K562 (cell line): ENCODE data around the gene BRICD5. TPM values are rescaled to one million over a fixed set of nuclear protein-coding genes. Genes with fewer than 3 reads are reported as not detected.

Source experiments
- BRD9 ChIP-seq: fragments of 450-650 bp; IDR thresholded peaks from 2 replicates; pipeline ENCODE4 v1.6.1; 2018; ENCODE audit warnings: low read depth; ENCODE audit not compliant: partially characterized antibody
- CREB1 ChIP-seq, 2 experiments: sonication (generic) in 1 of 2; formaldehyde crosslinking in 1 of 2; IDR thresholded peaks; 2 replicates each; pipeline versions ENCODE4 v1.6.1 to v1.8.0; 2012 to 2022; ENCODE audit warnings: inconsistent platforms in 1 of 2, mild to moderate bottlenecking in 1 of 2, missing genetic modification reagents in 1 of 2, moderate library complexity in 1 of 2
- CTBP1 ChIP-seq: fragments of 450-650 bp; IDR thresholded peaks from 2 replicates; pipeline ENCODE4 v1.6.1; 2016; ENCODE audit warnings: borderline replicate concordance
- CXXC5 ChIP-seq: fragments of 250-450 bp; sonication (Bioruptor Pico); IDR thresholded peaks from 2 replicates; pipeline ENCODE4 v1.8.0; 2022; ENCODE audit warnings: inconsistent platforms, mild to moderate bottlenecking, moderate library complexity
- FOS ChIP-seq: IDR thresholded peaks from 3 replicates; pipeline ENCODE4 v1.6.1; 2011; ENCODE audit not compliant: insufficient read length; ENCODE audit errors: extremely low read depth
- HDAC3 ChIP-seq: fragments of 450-650 bp; IDR thresholded peaks from 2 replicates; pipeline ENCODE4 v1.6.1; 2018; ENCODE audit warnings: borderline replicate concordance, mild to moderate bottlenecking, moderate library complexity; ENCODE audit not compliant: partially characterized antibody
- HMG20A ChIP-seq: fragments of 450-650 bp; formaldehyde crosslinking; conservative IDR thresholded peaks from 2 replicates; pipeline ENCODE4 v1.4.0; 2020; ENCODE audit warnings: mild to moderate bottlenecking, mixed read lengths
- HNRNPK ChIP-seq: fragments of 200-400 bp; formaldehyde crosslinking; IDR thresholded peaks from one replicate; pipeline ENCODE4 v1.6.1; 2018; ENCODE audit warnings: mild to moderate bottlenecking, low read depth, low read length; ENCODE audit not compliant: poor library complexity, severe bottlenecking
- MBD2 ChIP-seq: sonication (generic); IDR thresholded peaks from 2 replicates; pipeline ENCODE4 v1.6.1; 2016; ENCODE audit warnings: low read depth, borderline replicate concordance
- MIER1 ChIP-seq: fragments of 450-650 bp; IDR thresholded peaks from 2 replicates; pipeline ENCODE4 v1.6.1; 2016; ENCODE audit warnings: antibody characterized with exemption, mild to moderate bottlenecking, low read depth
- NCOA1 ChIP-seq: fragments of 450-650 bp; IDR thresholded peaks from 2 replicates; pipeline ENCODE4 v1.6.1; 2016; ENCODE audit warnings: low read depth
- NFXL1 ChIP-seq: fragments of 450-650 bp; formaldehyde crosslinking; IDR thresholded peaks from 2 replicates; pipeline ENCODE4 v1.4.0; 2021; ENCODE audit warnings: mild to moderate bottlenecking
- POLR2AphosphoS2 ChIP-seq: IDR thresholded peaks from 2 replicates; pipeline ENCODE4 v1.6.1; 2012; ENCODE audit warnings: low read length, improper control_type of control experiment
- PRPF4 ChIP-seq: fragments of 200-400 bp; formaldehyde crosslinking; IDR thresholded peaks from one replicate; pipeline ENCODE4 v1.6.1; 2017; ENCODE audit warnings: low read length, low read depth, mild to moderate bottlenecking; ENCODE audit not compliant: insufficient read depth, poor library complexity, severe bottlenecking
- TAF15 ChIP-seq: fragments of 200-400 bp; formaldehyde crosslinking; IDR thresholded peaks from 2 replicates; pipeline ENCODE4 v1.6.1; 2017; ENCODE audit warnings: mild to moderate bottlenecking, low read depth, low read length, moderate library complexity
- TCF3 ChIP-seq: sonication (generic); formaldehyde crosslinking; IDR thresholded peaks from 2 replicates; pipeline ENCODE4 v1.4.0; 2020; ENCODE audit warnings: mild to moderate bottlenecking, missing genetic modification reagents
- ZBED1 ChIP-seq: IDR thresholded peaks from 2 replicates; pipeline ENCODE4 v1.6.1; 2014
- ZBTB17 ChIP-seq: fragments of 450-650 bp; formaldehyde crosslinking; IDR thresholded peaks from 2 replicates; pipeline ENCODE4 v1.4.0; 2020; ENCODE audit warnings: mild to moderate bottlenecking
- ZKSCAN1 ChIP-seq: fragments of 150-350 bp; IDR thresholded peaks from 2 replicates; pipeline ENCODE4 v1.6.1; 2016; ENCODE audit warnings: low read depth, low read length
- ZNF143 ChIP-seq: sonication (generic); formaldehyde crosslinking; IDR thresholded peaks from 2 replicates; pipeline ENCODE4 v1.9.0; 2022; ENCODE audit warnings: mild to moderate bottlenecking, missing genetic modification reagents
- ZNF431 ChIP-seq: sonication (generic); formaldehyde crosslinking; IDR thresholded peaks from 2 replicates; pipeline ENCODE4 v1.8.0; 2022; ENCODE audit warnings: mild to moderate bottlenecking, missing genetic modification reagents
- ZNF445 ChIP-seq: fragments of 250-450 bp; sonication (Bioruptor Pico); IDR thresholded peaks from 2 replicates; pipeline ENCODE4 v1.4.0; 2020; ENCODE audit warnings: low read depth, mild to moderate bottlenecking, moderate library complexity
- ZNF583 ChIP-seq: fragments of 250-450 bp; sonication (Bioruptor Pico); IDR thresholded peaks from 2 replicates; pipeline ENCODE4 v1.4.0; 2020
- ZNF644 ChIP-seq: fragments of 200-800 bp; sonication (Bioruptor generic); IDR thresholded peaks from 2 replicates; pipeline ENCODE4 v1.6.1; 2016; ENCODE audit warnings: low read depth, missing genetic modification characterization, missing compliant biosample characterization
- polyA plus RNA-seq, 8 experiments: library from polyadenylated mRNA; depleted of rRNA in 4 of 8; stranded (reverse) in 5 of 8; unstranded in 3 of 8; fragments of >200 nt; fragmentation: Nextera tagmentation in 2 of 8; fragmentation: Illumina TruSeq in 1 of 8; extraction: Ambion mirVana in 2 of 8; extraction: Trizol in 1 of 8; gene quantifications; 2 replicates each; pipeline versions ENCODE4 v1.2.1 to v1.2.3, GENCODE V29; 2011 to 2014; ENCODE audit warnings: inconsistent platforms in 1 of 8, missing spikeins in 1 of 8
- total RNA-seq, 7 experiments: library from RNA; depleted of rRNA in 6 of 7; stranded (reverse); fragments of >200 nt in 6 of 7; fragmentation: Illumina TruSeq in 2 of 7; extraction: Trizol in 2 of 7; gene quantifications; 2 replicates each; pipeline versions ENCODE4 v1.2.1 to v1.2.3, GENCODE V29; 2011 to 2021; ENCODE audit warnings: low replicate concordance in 1 of 7
- TF ChIP-seq, protein P1 (sequence below): fragments of 200-800 bp; sonication (Bioruptor generic); IDR thresholded peaks from 2 replicates; pipeline ENCODE4 v1.6.1; 2017; ENCODE audit warnings: missing genetic modification characterization, missing compliant biosample characterization
- TF ChIP-seq, protein P2 (sequence below): fragments of 250-450 bp; sonication (Bioruptor Pico); IDR thresholded peaks from 2 replicates; pipeline ENCODE4 v1.4.0; 2020; ENCODE audit warnings: mild to moderate bottlenecking, moderate library complexity
- TF ChIP-seq, protein P3 (sequence below): fragments of 450-650 bp; IDR thresholded peaks from 2 replicates; pipeline ENCODE4 v1.7.0; 2016; ENCODE audit warnings: borderline replicate concordance
- TF ChIP-seq, protein P4 (sequence below): fragments of 250-450 bp; sonication (Bioruptor Pico); IDR thresholded peaks from 2 replicates; pipeline ENCODE4 v1.8.0; 2021; ENCODE audit warnings: moderate library complexity, mild to moderate bottlenecking, inconsistent platforms

Gene BRICD5
- total and polyA plus RNA-seq, 9 of the 15 experiments (the other 6 are each of a cell fraction or from before 2014, with no cell fraction given): 0.24 to 15.1 (median 2.4) TPM; not detected in 1

DNA sequence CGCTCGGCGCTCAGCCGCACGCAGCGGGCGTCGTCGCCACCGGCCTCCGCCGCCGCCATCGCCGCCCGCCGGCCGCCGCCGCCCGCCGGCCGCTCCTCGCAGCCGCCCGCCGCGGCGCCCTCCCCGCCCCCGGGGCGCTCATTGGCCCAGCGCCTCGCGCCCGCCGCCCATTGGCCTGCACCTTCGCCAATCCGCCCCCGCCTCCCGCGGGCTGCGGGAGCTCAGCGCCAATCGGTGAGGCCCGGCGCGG, 4.0 kb upstream of the BRICD5 start, which contains the start of gene PGP (continued):
- TF ChIP-seq, protein P1, sequence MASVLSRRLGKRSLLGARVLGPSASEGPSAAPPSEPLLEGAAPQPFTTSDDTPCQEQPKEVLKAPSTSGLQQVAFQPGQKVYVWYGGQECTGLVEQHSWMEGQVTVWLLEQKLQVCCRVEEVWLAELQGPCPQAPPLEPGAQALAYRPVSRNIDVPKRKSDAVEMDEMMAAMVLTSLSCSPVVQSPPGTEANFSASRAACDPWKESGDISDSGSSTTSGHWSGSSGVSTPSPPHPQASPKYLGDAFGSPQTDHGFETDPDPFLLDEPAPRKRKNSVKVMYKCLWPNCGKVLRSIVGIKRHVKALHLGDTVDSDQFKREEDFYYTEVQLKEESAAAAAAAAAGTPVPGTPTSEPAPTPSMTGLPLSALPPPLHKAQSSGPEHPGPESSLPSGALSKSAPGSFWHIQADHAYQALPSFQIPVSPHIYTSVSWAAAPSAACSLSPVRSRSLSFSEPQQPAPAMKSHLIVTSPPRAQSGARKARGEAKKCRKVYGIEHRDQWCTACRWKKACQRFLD (CRISPR knock-in tag): 0 out of 2 replicates have a peak, but pooled peaks have one; percentile 100
- TF ChIP-seq CXXC5: no peak
- TF ChIP-seq HNRNPK: no peak
- TF ChIP-seq NCOA1: no peak
- TF ChIP-seq, protein P2, sequence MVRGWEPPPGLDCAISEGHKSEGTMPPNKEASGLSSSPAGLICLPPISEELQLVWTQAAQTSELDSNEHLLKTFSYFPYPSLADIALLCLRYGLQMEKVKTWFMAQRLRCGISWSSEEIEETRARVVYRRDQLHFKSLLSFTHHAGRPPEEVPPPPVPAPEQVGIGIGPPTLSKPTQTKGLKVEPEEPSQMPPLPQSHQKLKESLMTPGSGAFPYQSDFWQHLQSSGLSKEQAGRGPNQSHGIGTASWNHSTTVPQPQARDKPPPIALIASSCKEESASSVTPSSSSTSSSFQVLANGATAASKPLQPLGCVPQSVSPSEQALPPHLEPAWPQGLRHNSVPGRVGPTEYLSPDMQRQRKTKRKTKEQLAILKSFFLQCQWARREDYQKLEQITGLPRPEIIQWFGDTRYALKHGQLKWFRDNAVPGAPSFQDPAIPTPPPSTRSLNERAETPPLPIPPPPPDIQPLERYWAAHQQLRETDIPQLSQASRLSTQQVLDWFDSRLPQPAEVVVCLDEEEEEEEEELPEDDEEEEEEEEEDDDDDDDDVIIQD (CRISPR knock-in tag): no peak
- no peak for TF ChIP-seq CTBP1
- no peak for TF ChIP-seq MIER1
- TF ChIP-seq, protein P3, sequence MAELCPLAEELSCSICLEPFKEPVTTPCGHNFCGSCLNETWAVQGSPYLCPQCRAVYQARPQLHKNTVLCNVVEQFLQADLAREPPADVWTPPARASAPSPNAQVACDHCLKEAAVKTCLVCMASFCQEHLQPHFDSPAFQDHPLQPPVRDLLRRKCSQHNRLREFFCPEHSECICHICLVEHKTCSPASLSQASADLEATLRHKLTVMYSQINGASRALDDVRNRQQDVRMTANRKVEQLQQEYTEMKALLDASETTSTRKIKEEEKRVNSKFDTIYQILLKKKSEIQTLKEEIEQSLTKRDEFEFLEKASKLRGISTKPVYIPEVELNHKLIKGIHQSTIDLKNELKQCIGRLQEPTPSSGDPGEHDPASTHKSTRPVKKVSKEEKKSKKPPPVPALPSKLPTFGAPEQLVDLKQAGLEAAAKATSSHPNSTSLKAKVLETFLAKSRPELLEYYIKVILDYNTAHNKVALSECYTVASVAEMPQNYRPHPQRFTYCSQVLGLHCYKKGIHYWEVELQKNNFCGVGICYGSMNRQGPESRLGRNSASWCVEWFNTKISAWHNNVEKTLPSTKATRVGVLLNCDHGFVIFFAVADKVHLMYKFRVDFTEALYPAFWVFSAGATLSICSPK: no peak
- TF ChIP-seq ZNF445 (CRISPR knock-in tag): no peak
- no peak for TF ChIP-seq ZBED1
- TF ChIP-seq FOS: peak; percentile 99
- TF ChIP-seq ZNF431 (CRISPR knock-in tag): no peak
- no peak for TF ChIP-seq POLR2AphosphoS2
- TF ChIP-seq HMG20A (CRISPR knock-in tag): no peak
- no peak for TF ChIP-seq HDAC3
- TF ChIP-seq ZBTB17 (CRISPR knock-in tag): no peak
- no peak for TF ChIP-seq ZNF143 (CRISPR knock-in tag)
- peak; percentile 62; the same call in 1 of the 2 replicates for TF ChIP-seq NFXL1 (CRISPR knock-in tag)
- 0 out of 2 replicates have a peak, but pooled peaks have one; percentile 27 for TF ChIP-seq ZNF583 (CRISPR knock-in tag)
- TF ChIP-seq CREB1 (IDR thresholded peaks at IDR 0.05): no peak
- no peak for TF ChIP-seq CREB1 (CRISPR knock-in tag; IDR thresholded peaks at IDR 0.05)
- TF ChIP-seq BRD9: no peak
- TF ChIP-seq, protein P4, sequence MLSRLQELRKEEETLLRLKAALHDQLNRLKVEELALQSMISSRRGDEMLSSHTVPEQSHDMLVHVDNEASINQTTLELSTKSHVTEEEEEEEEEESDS (CRISPR knock-in tag): no peak
- no peak for TF ChIP-seq TAF15
- TF ChIP-seq MBD2: no peak; the same call in 1 of the 2 replicates
- TF ChIP-seq ZNF644: peak; percentile 99
- 0 out of 2 replicates have a peak, but pooled peaks have one; percentile 28 for TF ChIP-seq ZKSCAN1
- TF ChIP-seq TCF3 (CRISPR knock-in tag): no peak
- no peak for TF ChIP-seq PRPF4
